HG02884 (cell line): Measurements from ENCODE around the gene PDZD8.
"Not testable (repeated sequence)": the region's sequence is repeated elsewhere in the genome, so short reads cannot be mapped to it uniquely, and the experiment has no call there.

Experiments used
- ATAC-seq: cut with Tn5 transposase; IDR thresholded peaks from one replicate; pipeline ENCODE4 v1.9.1; 2021; ENCODE audit warnings: mild to moderate bottlenecking, moderate library complexity; ENCODE audit not compliant: unreplicated experiment

PDZD8 gene

GRCh38 chr10:117298219-117298618 is 77.0 kb downstream of the PDZD8 start:
- no peak for ATAC-seq

- no peak for ATAC-seq
Measured at GRCh38 chr10:117294735-117295134, 80.5 kb downstream of the PDZD8 start.

GRCh38 chr10:117294039-117294645 is 81.1 kb downstream of the PDZD8 start:
- no peak for ATAC-seq

DNA sequence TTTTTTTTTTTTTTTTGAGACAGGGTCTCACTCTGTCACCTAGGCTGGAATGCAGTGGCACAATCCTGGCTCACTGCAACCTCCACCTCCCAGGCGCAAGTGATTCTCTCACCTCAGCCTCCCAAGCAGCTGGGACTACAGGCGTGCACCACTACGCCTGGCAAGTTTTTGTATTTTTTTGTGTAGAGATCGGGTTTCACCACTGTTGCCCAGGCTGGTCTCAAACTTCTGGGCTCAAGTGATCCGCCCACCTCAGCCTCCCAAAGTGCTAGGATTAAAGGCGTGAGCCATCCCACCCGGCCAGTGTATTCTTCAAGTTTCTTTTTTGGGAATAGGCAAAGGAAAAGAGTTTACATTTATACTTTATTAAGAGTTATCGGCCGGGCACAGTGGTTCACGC is 84.4 kb downstream of the PDZD8 start:
- not testable (repeated sequence) for ATAC-seq

DNA sequence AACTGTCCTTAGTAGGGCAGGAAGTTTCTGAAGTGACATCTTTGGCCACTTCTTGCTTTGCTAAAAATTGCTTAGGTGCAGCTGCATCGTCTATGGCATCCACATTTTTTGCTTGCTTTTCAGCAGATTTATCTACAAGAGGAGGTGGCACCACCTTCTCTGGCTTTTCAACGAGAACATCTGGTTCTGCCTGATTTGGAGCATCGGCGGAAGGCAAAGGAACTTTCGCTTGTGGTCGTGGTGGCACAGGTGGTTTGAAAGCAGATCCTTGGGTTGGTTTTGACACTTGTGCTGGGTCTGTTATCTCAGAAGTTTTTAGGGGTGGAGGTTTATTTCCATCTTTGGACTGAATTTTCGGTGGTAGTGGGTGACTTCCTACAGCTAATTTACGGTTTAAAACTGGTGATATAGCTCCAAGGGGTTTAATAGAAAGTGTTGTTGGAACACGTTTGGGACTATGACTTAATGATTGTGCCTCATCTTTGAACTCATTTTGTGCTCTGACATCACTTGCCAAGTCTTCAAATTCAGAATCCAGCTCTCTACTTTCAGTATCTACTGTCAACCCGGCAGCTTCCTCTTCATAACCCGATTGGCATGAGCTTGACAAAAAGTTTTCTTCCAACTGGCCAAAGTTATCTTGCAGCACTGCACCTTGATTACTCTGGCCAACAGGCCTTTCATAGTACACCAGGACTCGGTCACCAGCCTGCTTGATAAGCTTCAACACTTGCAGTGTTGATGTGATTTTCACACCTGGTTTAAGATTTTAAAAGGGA is 90.3 kb downstream of the PDZD8 start:
- no peak for ATAC-seq

DNA sequence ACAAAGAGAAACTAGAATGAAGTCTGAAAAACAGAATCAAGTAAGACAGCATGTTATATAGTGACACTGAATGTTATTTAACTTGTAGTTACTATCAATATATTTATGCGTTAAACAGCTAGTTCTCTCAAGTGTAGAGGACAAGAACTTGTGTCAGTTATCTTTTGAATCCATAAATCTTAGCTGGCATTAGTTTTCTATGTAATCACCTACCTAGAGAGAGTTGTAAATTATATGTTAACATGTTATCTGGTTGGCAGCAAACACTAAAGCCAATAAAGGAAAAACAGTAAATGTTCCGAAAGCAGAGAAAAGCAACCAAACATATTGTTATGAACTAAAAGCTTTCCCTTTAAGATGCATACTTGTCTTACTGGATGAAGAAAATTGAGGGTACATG is 97.6 kb downstream of the PDZD8 start:
- no peak for ATAC-seq

- ATAC-seq: no peak
Measured at GRCh38 chr10:117275121-117275520, 100.1 kb downstream of the PDZD8 start.

DNA sequence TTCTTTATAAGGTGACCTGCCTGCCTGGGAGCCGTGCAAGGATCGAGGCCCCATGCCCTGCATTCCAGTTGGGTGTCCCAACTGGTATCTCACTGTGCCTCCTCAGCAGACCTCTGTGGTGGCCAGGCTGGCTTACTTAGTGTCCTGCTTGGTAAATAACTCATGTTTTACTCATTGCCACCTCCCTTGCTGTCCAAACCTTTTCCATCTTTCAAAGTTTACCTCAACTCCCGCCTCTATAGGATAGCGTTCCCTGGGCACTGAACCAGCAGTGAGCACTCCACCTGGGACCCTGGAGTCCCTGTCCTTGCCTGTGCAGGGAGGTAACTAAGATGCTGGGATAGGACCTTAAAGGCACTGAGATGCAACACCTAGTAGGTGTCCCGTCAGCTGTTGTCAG is 100.7 kb downstream of the PDZD8 start:
- no peak for ATAC-seq

- ATAC-seq: no peak
Measured at GRCh38 chr10:117273980-117274379, 101.3 kb downstream of the PDZD8 start.

DNA sequence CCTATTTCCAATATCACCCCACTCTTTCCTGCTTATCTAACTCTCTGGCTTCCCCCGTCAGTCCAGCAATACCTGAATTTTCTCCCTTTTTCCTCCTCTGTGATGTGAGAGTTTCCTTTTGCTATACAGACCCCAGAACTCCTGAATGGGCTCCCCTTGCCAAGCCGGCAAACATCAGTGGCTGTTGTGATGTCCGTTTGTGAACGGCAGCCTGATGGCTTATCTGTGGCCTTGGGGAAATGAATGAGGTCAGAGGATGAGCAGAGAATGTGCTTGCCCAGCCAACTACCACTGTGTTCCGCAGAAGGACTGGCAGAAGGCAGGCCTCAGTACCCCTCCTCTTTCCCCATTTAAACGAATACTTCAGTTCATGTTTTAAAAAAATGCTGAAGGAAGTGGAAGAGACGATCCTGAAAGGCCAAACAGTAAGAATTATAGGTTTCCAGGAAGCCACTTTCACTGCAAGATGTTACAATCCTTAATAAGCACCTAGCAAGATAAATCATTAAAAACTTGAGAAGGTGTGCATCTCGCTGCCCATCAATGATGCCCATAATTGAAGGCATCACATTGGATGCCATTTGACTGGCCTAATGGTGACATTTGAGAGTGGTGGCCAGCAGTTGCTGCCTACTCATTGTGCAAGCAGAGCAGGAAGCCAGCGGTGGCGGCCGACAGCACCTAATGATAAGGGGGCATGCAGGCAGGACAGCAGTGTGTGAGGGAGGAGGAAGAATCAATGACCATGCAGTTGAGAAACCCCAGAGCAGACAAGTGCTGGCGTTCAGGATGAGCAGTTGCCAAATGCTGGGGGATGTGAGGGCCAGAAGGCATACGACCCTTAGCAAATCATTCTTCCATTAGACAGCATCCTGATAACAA is 102.8 kb downstream of the PDZD8 start:
- ATAC-seq: no peak

- no peak for ATAC-seq
Measured at GRCh38 chr10:117271427-117271826, 103.8 kb downstream of the PDZD8 start.

GRCh38 chr10:117268907-117269306 is 106.3 kb downstream of the PDZD8 start:
- ATAC-seq: no peak

- ATAC-seq: no peak
Measured at GRCh38 chr10:117268258-117268657, 107.0 kb downstream of the PDZD8 start.

DNA sequence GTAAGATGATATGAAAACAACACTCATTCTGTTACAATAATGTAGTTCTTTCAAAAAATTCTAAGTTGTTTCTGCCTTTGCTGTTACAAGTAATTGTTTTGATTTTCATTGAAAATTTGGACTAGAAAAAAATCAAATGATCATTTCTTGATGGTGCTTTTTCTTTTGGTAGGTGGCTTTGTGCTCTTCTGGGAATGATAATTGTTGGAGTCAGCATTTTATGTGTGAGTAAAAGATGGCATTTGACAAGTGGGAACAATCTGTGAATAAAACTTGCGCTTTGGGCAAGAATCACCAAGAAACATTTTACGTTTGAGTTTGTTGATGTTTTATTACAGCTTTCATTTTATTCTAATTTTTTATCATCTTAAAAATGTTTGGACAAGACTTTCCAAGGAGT is 108.4 kb downstream of the PDZD8 start:
- ATAC-seq: no peak

DNA sequence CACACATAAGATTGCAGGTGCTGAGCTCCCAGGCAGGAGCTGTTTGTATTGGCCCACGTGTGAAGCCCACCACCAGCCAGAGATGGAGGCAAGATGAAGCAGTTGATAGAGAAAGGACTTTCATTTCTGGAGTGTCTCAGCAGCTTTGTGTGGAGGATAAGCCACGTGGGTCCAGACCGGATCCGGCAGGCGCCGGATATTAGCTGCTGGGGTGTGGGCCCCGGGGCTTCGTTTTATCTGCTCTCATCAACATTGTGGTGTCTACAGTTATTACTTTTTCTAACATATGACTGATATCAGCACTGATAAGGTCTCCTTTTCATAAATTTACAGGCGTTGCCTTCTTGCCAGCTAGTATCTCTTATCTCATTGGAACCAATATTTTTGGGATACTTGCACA is 108.8 kb downstream of the PDZD8 start:
- no peak for ATAC-seq

- ATAC-seq: no peak
Measured at GRCh38 chr10:117264782-117265181, 110.5 kb downstream of the PDZD8 start.

DNA sequence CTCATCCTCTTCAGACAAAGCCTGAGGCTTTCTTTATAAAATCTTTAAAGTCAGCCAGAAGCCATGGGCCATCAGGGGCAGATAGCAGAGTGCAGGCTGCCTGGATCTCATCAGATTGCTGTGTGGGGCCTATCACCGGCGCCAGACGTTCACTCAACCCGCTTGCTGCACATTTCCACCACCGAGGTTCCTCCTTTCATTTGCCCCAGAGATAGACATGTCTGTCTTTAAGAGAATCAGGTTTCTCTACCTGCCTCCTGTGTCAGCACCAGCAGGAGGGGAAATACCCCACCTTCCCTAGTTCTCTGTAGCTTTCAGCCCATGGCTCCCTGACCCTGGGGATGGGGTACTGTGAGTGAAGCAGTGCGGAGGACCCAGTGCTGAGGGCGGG is 112.3 kb downstream of the PDZD8 start:
- ATAC-seq: no peak

DNA sequence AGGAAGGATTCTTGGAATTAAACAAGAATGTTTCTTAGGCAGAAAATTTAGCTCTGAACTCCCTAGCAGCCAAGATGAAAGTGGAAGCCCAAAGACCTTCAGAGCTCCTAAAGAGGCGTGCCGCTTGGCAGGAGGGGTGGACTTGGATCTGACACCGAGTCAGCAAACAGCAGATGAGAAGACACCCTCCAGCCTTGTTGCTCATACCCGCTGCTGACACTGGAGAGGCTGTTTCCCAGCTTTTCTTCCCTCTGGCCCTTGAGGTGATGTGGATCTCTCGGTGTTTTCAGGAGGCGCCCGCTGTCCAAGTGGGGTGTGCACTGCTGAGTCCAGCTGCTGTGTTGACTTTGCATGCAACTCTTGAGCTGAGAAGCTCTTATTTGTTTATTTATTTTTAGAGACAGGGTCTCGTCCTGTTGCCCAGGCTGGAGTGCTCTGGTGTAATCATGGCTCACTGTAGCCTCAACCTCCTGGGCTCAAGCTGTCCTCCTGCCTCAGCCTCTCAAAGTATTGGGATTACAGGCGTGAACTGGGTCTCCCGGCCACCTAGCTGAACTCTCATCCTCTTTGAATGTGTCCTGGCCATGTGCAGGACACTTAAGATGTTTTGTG is 112.8 kb downstream of the PDZD8 start:
- no peak for ATAC-seq

DNA sequence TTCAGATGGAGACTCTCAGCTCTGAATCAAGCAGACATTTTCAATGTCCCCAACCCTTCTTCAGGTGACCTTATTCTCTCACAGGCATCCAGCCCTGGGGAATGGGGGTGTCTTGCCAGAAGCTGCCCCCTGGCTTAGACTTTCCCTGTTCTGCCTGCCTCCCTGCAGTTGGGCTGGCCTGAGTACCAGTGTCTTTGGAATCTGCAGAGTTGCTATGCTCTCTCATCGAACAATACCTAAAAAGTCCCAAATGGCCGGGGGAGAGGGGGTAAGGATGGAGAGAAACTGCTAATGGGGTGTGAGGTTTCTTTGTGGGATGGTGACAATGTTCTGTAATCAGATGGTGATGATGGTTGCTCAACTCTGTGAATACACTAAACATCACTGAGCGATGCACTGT is 113.7 kb downstream of the PDZD8 start:
- no peak for ATAC-seq

DNA sequence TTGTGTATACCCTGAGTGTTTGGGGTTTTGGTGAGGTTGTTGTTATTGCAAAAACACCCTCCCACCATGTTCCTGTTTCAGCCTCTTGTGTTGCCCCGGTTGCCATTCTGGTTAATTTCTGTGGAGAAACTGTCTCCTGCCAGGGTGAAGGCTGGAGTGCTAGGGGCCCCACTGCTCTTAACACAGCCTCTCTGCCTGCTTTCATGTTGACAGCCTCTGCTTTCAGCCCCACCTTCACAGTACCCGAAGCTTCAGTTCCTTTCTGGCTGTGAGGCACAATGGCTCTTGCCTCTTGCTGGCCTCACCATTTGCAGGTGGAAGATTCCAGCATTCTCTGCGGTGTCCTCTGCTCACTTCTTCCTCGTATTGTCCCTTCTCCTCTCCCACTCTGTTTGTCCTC is 115.2 kb downstream of the PDZD8 start:
- ATAC-seq: no peak

DNA sequence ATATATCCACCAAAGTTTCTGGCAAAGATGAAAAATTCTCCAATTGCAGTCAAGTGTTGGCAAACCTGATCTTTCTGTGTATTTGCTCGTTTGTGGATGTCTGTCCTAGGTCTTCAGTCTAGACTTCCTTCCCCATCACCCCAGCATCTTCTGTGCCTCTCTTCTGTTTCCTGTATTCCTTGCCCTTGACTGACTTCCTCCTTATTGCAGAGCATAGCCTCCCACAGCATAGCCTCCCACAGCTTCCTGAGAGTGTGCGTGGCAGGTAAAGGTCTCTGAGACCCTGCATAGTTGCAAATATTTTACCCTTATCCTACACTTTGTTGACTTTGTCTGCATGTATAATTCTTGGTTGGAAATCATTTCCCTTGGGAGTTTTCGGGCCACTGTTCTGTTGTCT is 116.0 kb downstream of the PDZD8 start:
- no peak for ATAC-seq
